Upper lobe of left lung (tissue), 6 donors: ENCODE results near the gene PRKCH. TPM values are rescaled to one million over a fixed set of nuclear protein-coding genes. Genes with fewer than 3 reads are reported as not detected.

Experiments
- ATAC-seq, 2 donors: fragments of 200-7000 bp; cut with Tn5 transposase; one replicate each; pipeline ENCODE4 v1.9.1; 2022; ENCODE audit warnings: mild to moderate bottlenecking in 2 of 2, moderate library complexity in 2 of 2; ENCODE audit not compliant: low FRiP score in 2 of 2
- DNase-seq, 2 donors: peaks; one replicate each; pipeline ENCODE4 v3.0.0-alpha.2; 2019 to 2020
- H3K27ac ChIP-seq, 4 donors: fragments of 200-600 bp; sonication (generic); one replicate each; pipeline ENCODE4 v1.5.1; 2016 to 2019
- H3K27me3 ChIP-seq, 4 donors: fragments of 200-600 bp; sonication (generic); one replicate each; pipeline ENCODE4 v1.5.1; 2017 to 2019
- H3K36me3 ChIP-seq, 4 donors: fragments of 200-600 bp; sonication (generic); one replicate each; pipeline ENCODE4 v1.5.1; 2016 to 2019
- H3K4me1 ChIP-seq, 4 donors: fragments of 200-600 bp; sonication (generic); one replicate each; pipeline ENCODE4 v1.5.1; 2018 to 2019
- H3K4me3 ChIP-seq, 4 donors: fragments of 200-600 bp; sonication (generic); one replicate each; pipeline ENCODE4 v1.5.1; 2017 to 2019; ENCODE audit warnings: mild to moderate bottlenecking in 2 of 4, moderate library complexity in 1 of 4
- H3K9me3 ChIP-seq, 4 donors: fragments of 200-600 bp; sonication (generic); one replicate each; pipeline ENCODE4 v1.5.1; 2018 to 2019
- CTCF ChIP-seq, 6 experiments: fragments of 450-650 bp in 4 of 6; fragments of 200-600 bp in 2 of 6; sonication (generic) in 2 of 6; IDR thresholded peaks; one replicate each; pipeline ENCODE4 v1.5.1; 2016 to 2019; ENCODE audit warnings: antibody characterized with exemption in 6 of 6
- EP300 ChIP-seq, 4 donors: sonication (generic); formaldehyde crosslinking; IDR thresholded peaks; one replicate each; pipeline ENCODE4 v1.5.1; 2017; ENCODE audit warnings: antibody characterized with exemption in 4 of 4, control low read depth in 2 of 4
- POLR2A ChIP-seq, 4 donors: fragments of 450-650 bp; IDR thresholded peaks; one replicate each; pipeline ENCODE4 v1.5.1; 2016 to 2017; ENCODE audit warnings: antibody characterized with exemption in 4 of 4, mild to moderate bottlenecking in 2 of 4
- POLR2AphosphoS5 ChIP-seq, 2 donors: sonication (generic); formaldehyde crosslinking; IDR thresholded peaks; one replicate each; pipeline ENCODE4 v1.5.1; 2017; ENCODE audit warnings: antibody characterized with exemption in 2 of 2
- WGBS, 2 donors: methylation state at CpG; one replicate each; pipeline ENCODE4 v1.1.5; 2017 to 2018; 5-methylcytosine and 5-hydroxymethylcytosine counted together
- total RNA-seq, 6 donors: library from RNA; depleted of rRNA in 4 of 6; stranded (reverse); fragments of >200 nt in 4 of 6; gene quantifications; one replicate each; pipeline versions ENCODE4 v1.1.0 to v1.2.1, GENCODE V29; 2016 to 2021
- donor health status: DM: no; HTN: no; CAD: no; lungs with moderate emphysema.
- donor health status: DM: no; HTN: yes; CAD: no; lungs with severe emphysema.

The PRKCH gene
- total RNA-seq, 6 donors from 2014 or later = 54.0 to 102 (median 76.6) TPM

- H3K4me1 ChIP-seq = peaks cover 5 to 34% (median 10%) of the 10 kb centered on the region in 4 donors
- DNase-seq (no peak), ATAC-seq (no peak)
- peaks cover 0 to 7% (median 3%) of the 10 kb centered on the region in 4 donors for H3K27me3 ChIP-seq
- H3K36me3 ChIP-seq = no peaks in the 10 kb centered on the region
- no peak overlapping the region for H3K27ac ChIP-seq
- no peak for TF ChIP-seq CTCF (IDR thresholded peaks at IDR 0.05)
- no peak for TF ChIP-seq EP300 (IDR thresholded peaks at IDR 0.05)
- TF ChIP-seq POLR2A (IDR thresholded peaks at IDR 0.05) = no peak
- no peak for TF ChIP-seq POLR2AphosphoS5 (IDR thresholded peaks at IDR 0.05)
- H3K4me3 ChIP-seq = no peak overlapping the region
- 86 to 91% methylated on average over 3 of the region's 3 CpGs for WGBS, 2 donors
- H3K9me3 ChIP-seq = no peaks in the 10 kb centered on the region
These were observed 37.4 kb upstream of the PRKCH start for GRCh38 chr14:61284001-61284400.

- Histone ChIP-seq H3K4me3 (no peak overlapping the region), H3K27me3 (peaks cover 0 to 7% (median 3%) of the 10 kb centered on the region in 4 donors), H3K36me3 (no peaks in the 10 kb centered on the region), H3K27ac (no peak overlapping the region), H3K4me1 (peaks cover 5 to 24% (median 8%) of the 10 kb centered on the region in 4 donors), H3K9me3 (no peaks in the 10 kb centered on the region)
- no peak for ATAC-seq
- TF ChIP-seq POLR2A (IDR thresholded peaks at IDR 0.05) (no peak), EP300 (IDR thresholded peaks at IDR 0.05) (no peak), CTCF (IDR thresholded peaks at IDR 0.05) (no peak), POLR2AphosphoS5 (IDR thresholded peaks at IDR 0.05) (no peak)
- 78 to 82% methylated on average over 4 of the region's 4 CpGs for WGBS, 2 donors
- no peak for DNase-seq
These were observed 36.0 kb upstream of the PRKCH start for GRCh38 chr14:61285364-61285763.

- Histone ChIP-seq H3K36me3 (no peaks in the 10 kb centered on the region), H3K4me3 (no peak overlapping the region), H3K27ac (no peak overlapping the region), H3K27me3 (no peaks in the 10 kb centered on the region), H3K9me3 (no peaks in the 10 kb centered on the region), H3K4me1 (peaks cover 0 to 11% (median 1%) of the 10 kb centered on the region in 4 donors)
- DNase-seq (no peak), ATAC-seq (no peak)
- 84 to 86% methylated on average over 7 of the region's 7 CpGs for WGBS, 2 donors
- TF ChIP-seq EP300 (IDR thresholded peaks at IDR 0.05) (no peak), POLR2AphosphoS5 (IDR thresholded peaks at IDR 0.05) (no peak), CTCF (IDR thresholded peaks at IDR 0.05) (no peak), POLR2A (IDR thresholded peaks at IDR 0.05) (no peak)
These were observed 34.2 kb upstream of the PRKCH start for GRCh38 chr14:61287196-61287595.

- DNase-seq (no peak), ATAC-seq (no peak)
- no peaks in the 10 kb centered on the region for H3K9me3 ChIP-seq
- WGBS, 2 donors = 86 to 92% methylated on average over 4 of the region's 4 CpGs
- no peak for TF ChIP-seq CTCF (IDR thresholded peaks at IDR 0.05)
- no peak for TF ChIP-seq POLR2AphosphoS5 (IDR thresholded peaks at IDR 0.05)
- TF ChIP-seq POLR2A (IDR thresholded peaks at IDR 0.05) = no peak
- no peak for TF ChIP-seq EP300 (IDR thresholded peaks at IDR 0.05)
- H3K27ac ChIP-seq = no peak overlapping the region
- H3K36me3 ChIP-seq = no peaks in the 10 kb centered on the region
- H3K4me1 ChIP-seq = peaks cover 0 to 11% (median 1%) of the 10 kb centered on the region in 4 donors
- no peaks in the 10 kb centered on the region for H3K27me3 ChIP-seq
- H3K4me3 ChIP-seq = no peak overlapping the region
These were observed 33.2 kb upstream of the PRKCH start for GRCh38 chr14:61288228-61288627.

GRCh38 chr14:61288720-61289119, 32.7 kb upstream of the PRKCH start:
- TF ChIP-seq POLR2AphosphoS5 (IDR thresholded peaks at IDR 0.05) (no peak), EP300 (IDR thresholded peaks at IDR 0.05) (no peak), POLR2A (IDR thresholded peaks at IDR 0.05) (no peak), CTCF (IDR thresholded peaks at IDR 0.05) (no peak)
- ATAC-seq (no peak), DNase-seq (no peak)
- Histone ChIP-seq H3K9me3 (no peaks in the 10 kb centered on the region), H3K27ac (no peak overlapping the region), H3K27me3 (no peaks in the 10 kb centered on the region), H3K4me3 (no peak overlapping the region), H3K36me3 (no peaks in the 10 kb centered on the region), H3K4me1 (peaks cover 0 to 11% (median 1%) of the 10 kb centered on the region in 4 donors)
- WGBS, 2 donors = 68 to 73% methylated on average over 3 of the region's 3 CpGs
